Astrocyte (in vitro differentiated cells and primary cell): ENCODE data around the gene PXDN.

ENCODE experiments used
- CTCF ChIP-seq: IDR thresholded peaks from 2 replicates; pipeline ENCODE4 v1.5.1; 2011; ENCODE audit warnings: low read depth, mild to moderate bottlenecking, inconsistent platforms, low read length, moderate library complexity; ENCODE audit not compliant: insufficient read depth
- EZH2 ChIP-seq: IDR thresholded peaks from 2 replicates; pipeline ENCODE4 v1.6.1; 2012; ENCODE audit warnings: mild to moderate bottlenecking, low read length, inconsistent platforms; ENCODE audit not compliant: insufficient read depth

GRCh38 chr2:1593371-1594122, 150.8 kb downstream of the PXDN start:
- no peak for TF ChIP-seq CTCF
- TF ChIP-seq EZH2, result no peak
